Retinal pigment epithelial cell (primary cell): Measurements from ENCODE around the gene CAMSAP1.

ENCODE experiments used
- DNase-seq: peaks from one replicate; pipeline ENCODE4 v3.0.0-alpha.2; 2010; ENCODE audit warnings: low read depth
- H3K4me3 ChIP-seq: 2 replicates; pipeline ENCODE4 v1.5.1; 2011; ENCODE audit warnings: mild to moderate bottlenecking, low read length, control low read depth, moderate library complexity
- CTCF ChIP-seq: conservative IDR thresholded peaks from 2 replicates; pipeline ENCODE4 v1.5.1; 2011; ENCODE audit warnings: low read depth, low read length, control low read depth, inconsistent platforms

CAMSAP1 gene

GRCh38 chr9:135779571-135779970 is 127.8 kb downstream of the CAMSAP1 start:
- no peak for TF ChIP-seq CTCF
- H3K4me3 ChIP-seq, result no peak overlapping the region
- DNase-seq, result no peak

- H3K4me3 ChIP-seq, result no peak overlapping the region
- no peak for TF ChIP-seq CTCF
- no peak for DNase-seq
These were observed 128.9 kb downstream of the CAMSAP1 start for GRCh38 chr9:135778421-135778820.

GRCh38 chr9:135777623-135778177 is 129.6 kb downstream of the CAMSAP1 start:
- no peak for TF ChIP-seq CTCF
- no peak overlapping the region for H3K4me3 ChIP-seq

GRCh38 chr9:135776893-135777622 is 130.3 kb downstream of the CAMSAP1 start:
- no peak overlapping the region for H3K4me3 ChIP-seq
- no peak for DNase-seq
- TF ChIP-seq CTCF, result no peak

More at GRCh38 chr9:135777623-135778177, 129.6 kb downstream of the CAMSAP1 start:
- no peak for DNase-seq

- H3K4me3 ChIP-seq, result no peak overlapping the region
- no peak for TF ChIP-seq CTCF
- no peak for DNase-seq
These were observed 131.4 kb downstream of the CAMSAP1 start for GRCh38 chr9:135775911-135776310.

- H3K4me3 ChIP-seq, result no peak overlapping the region
- TF ChIP-seq CTCF, result no peak
These were observed 132.4 kb downstream of the CAMSAP1 start for GRCh38 chr9:135774794-135775525.

More at GRCh38 chr9:135774794-135775525, 132.4 kb downstream of the CAMSAP1 start:
- no peak for DNase-seq
